Left kidney (tissue), 2 donors: ENCODE data around the gene KARS1. TPM values are rescaled to one million over a fixed set of nuclear protein-coding genes. Genes with fewer than 3 reads are reported as not detected.
"Not testable (repeated sequence)": the region's sequence is repeated elsewhere in the genome, so short reads cannot be mapped to it uniquely, and the experiment has no call there.

Experiments
- DNase-seq: peaks from one replicate; pipeline ENCODE4 v3.0.0-alpha.2; 2013
- polyA plus RNA-seq: library from polyadenylated mRNA; unstranded; fragments of 120-200 nt; gene quantifications from one replicate; pipeline ENCODE4 v1.2.1, GENCODE V29; 2013; ENCODE audit not compliant: insufficient read length

The KARS1 gene
- polyA plus RNA-seq, 1 donor = 143 TPM

DNA sequence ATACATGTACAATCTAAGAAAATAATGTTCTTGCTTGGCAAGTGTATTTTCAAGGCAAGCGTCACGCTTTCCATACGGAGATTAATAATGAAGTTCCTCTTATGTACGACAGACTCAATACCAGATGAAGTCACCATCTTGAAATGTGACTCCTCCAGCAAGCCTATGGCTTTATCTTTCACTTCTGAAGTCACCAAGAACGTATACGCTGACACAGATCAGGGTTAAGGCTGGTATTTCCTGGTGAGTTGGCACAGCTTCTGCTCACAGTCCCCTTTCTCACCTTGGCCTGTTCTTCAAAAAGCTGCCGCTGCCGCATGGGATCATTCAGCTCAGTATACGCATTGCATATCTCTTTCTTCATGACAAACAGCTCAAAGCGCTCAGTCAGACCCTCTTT is 18.3 kb downstream of the KARS1 start:
- DNase-seq = no peak

DNA sequence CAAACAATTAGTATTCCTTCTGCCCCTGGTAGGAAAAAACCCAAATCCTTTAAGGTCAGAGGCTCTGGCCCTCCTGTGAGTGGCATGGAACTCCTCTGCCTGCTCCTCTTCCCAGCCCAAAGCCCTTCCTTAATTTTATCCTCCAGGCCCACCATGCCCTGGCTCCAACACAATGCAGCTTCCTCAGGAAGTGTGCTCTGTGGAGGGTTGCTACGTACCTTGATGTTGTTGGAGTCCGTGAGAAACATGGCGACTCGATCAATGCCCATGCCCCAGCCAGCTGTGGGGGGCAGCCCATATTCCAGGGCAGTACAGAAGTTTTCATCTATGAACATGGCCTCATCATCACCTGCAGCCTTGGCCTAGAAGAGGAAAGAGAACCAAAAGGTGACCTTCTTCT is 19.1 kb downstream of the KARS1 start:
- no peak for DNase-seq

DNA sequence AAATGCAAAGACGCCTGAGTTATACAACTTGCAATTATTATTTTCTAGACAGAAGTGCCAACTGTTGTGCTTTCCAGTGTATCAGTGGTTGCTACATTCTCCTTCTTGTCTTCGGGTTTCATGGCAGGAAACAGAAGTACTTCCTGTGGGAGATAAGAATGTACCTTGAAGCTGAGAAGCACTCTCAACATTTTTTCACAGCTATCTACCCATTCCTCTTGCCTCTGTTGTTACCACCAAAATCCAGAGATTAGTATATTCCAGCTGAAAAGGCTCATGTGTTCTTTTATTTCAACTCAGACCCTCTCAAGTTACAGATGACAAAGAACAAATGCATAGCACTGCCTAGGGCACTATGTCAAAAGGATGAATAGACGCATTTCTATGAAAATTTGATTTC is 19.6 kb downstream of the KARS1 start:
- DNase-seq = no peak

DNA sequence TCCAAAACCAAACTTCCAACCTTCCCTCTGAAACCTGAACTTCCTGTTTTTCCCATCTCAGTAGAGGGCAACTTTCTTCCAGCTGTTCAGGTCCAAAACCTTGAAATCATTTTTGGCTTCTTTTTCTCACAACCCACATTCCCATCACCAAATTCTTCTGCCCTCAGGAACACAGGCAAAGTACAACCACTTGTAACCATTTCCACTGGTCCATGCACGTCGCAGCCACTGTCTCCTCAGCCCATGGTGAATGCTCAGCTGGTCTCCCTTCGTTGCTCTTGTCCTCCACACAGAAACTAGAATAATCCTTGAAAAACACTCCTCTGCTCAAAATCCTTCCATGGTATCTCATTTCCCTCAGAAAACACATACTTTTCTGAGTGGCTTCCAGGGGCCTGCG is 20.7 kb downstream of the KARS1 start:
- DNase-seq = no peak

- no peak for DNase-seq
Measured at GRCh38 chr16:75624921-75625334, 22.5 kb downstream of the KARS1 start.

DNA sequence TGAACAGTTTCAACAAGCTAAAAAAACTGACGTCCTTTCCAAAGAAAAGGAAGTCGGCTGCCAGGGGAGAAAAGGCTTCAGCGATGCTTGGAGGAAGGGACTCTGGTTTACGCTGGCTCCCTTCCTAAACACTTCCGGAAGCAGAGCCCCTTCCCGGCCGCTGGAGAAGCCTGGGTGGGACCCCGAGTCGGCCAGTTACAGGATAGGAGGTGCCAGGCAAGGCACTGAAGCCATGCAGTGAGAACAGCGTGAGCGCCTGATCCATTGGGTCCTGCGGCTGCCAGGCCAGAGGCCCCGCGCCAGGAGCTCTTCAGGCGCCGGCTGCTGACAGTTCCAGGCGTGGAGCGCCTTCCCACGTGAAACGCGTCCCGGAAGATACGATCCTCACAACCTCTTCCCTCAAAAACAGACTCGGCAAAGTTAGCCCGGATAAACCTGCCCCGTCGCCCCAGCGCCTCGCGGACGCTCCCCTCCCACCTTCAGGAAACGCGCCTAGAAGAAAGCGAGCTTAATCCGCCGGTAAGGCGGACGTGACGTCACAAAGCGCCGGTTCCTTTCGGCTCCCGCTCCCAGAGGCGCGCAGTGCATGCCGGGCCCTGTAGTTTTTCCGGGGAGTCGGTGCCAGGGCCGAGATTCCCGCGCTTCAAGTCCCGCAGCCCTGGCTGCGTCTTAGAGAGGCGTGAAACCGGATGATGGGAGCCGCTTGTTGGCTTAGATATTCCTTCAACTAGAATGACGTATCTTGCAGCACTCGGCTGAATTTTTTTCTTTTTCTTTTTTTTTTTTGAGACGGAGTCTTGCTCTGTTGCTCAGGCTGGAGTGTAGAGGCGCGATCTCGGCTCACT is 24.5 kb downstream of the KARS1 start, which contains the start of gene ADAT1:
Gene ADAT1 (minus strand): TSS at position 521 of the 845 bp plus-strand sequence. CDS start 2,482 bp downstream, outside the sequence.
- DNase-seq = peak; percentile 99

DNA sequence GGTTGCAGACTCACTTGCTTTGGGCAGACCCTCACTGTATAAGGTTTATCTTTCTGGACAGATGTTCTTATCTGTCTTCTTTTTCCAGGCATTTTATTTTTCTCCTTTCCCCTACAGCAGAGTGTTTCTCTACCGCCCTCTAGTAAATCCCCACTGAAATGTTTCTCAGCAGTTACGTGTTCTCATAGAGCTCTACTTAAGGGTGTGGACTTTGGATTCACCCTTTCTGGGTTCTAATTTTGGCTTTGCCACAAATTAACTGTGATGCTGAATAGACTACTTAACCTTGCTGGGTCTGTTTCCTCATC is 26.3 kb downstream of the KARS1 start:
- DNase-seq = peak; percentile 18

GRCh38 chr16:75620326-75621169 is 26.9 kb downstream of the KARS1 start:
- no peak for DNase-seq

DNA sequence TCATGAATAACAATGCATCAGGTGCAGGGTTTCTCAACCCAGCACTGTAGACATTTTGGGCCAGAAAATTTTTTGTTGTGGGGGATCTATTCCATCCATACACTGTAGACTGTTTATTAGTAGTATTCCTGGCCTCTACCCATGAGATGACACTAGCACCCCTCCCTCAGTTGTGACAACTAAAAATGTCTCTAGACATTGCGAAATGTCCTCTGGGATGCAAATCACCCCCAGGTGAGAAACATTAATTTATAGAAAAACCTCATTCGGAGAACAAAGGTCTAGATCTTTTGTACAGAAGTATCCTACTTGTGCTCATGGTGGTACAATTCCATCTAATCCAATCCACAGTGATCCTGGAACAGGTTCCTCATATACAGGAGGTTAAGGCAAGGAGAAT is 28.7 kb downstream of the KARS1 start:
- no peak for DNase-seq

DNA sequence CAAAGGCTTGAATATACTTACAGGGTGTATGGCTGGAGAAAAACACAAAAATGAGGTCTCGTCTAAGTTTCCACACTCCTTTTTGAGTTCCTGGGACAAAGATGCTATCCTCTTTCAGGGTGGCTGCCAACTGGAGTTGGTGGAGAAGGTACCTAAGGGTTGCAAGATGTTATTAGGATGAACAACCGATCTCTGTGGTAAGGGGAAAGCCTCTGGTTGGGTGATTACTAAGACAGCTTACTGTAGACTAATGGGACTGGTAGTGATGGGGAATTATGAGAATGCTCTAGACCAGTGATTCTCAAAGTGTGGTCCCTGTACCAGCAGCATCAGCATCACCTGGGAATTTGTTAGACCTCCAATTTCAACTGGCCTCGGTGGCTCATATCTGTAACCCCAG is 30.3 kb downstream of the KARS1 start:
- no peak for DNase-seq

DNA sequence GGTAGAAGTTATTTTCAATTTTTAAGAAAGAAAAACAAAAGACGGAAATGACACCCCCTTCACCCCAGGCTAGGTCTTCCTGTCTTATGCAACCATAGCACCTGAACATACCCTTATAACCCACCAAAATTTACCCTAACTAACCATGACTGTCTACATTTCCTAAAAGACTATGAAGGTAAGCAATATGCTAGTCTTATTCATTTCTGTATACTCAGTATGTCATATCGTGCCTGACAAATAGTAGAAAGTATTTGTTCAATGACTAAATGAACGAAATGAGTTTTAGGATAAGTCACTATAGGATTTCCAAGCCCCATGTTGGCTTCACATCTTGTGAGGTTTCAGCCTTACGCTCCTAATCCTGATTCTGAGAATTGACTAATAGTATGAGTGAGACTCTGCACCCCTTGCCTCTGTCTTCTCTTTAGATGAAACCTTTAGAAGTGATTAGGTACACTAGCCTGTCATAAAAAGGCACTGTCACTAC is 30.9 kb downstream of the KARS1 start:
- DNase-seq = no peak

DNA sequence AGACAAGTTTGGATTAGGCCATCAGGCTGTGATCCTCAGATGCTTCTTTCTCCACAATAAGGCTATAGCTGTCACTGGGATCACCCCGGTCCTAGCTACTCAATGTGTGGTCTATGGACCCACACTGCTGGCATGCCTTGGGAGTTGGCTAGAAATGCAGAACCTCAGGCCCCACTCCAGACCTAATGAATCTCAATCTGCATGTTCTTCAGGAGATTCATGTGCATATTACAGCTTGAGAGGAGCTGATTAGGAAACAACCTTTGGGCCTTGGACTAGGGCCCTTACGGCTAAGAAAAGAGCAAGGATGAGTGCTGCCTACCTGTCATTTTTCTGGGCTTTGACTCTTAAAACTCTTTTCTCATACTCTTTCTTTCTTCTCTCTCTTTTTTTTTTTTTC is 31.8 kb downstream of the KARS1 start:
- no peak for DNase-seq

DNA sequence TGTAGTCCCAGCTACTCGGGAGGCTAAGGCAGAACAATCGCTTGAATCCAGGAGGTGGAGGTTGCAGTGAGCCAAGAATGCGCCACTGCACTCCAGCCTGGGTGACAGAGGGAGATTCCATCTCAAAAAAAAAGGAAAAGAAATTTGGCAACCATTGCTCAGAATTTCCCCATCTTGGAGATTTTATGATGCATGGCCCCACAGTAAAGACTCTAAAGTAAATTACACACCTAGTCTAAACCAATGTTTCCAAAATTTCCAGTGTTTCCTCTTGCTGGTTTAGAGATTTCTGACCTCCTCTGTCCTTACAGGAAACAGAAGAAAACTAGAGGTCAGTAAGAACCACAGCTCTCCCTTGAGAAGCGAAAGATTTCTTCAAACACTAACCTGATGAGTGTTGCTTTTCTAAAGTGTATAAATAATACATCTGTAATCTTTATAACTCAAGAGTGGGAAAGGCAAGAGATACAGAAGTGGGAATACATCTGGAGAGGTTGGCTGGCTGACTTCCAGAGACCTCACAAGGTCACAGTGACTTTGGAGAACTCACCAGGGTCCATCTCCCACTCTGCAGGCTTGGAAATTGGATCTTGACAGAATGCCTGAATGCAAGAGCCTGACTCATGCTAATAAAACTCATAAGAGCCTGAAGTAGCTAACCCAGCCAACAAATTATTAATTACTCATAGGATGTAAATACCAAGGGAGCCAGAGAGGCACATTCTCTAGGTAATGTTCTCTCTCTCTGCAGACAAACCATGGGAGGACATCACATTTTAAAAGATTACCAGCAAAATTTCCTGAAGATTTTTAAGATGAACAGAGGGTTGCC is 33.2 kb downstream of the KARS1 start:
- DNase-seq = no peak

DNA sequence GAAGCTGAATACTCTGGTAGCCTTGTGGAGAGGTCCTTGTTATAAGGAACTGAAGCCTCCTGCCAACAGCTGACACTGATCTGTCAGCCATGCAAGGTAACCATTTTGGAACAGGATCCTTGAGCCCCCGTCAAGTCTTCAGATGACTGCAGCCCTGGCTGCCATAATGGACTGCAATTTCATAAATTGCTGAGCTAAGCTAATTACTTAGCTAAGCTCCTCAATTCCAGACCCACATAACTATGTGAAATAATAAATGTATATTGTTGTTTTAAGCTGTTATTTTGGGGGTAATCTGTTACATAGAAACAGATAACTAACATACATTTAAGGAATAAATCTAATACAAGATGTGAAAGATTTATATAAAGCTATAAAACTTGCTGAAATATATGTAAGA is 41.0 kb downstream of the KARS1 start:
- DNase-seq = no peak

GRCh38 chr16:75603241-75603640 is 44.2 kb downstream of the KARS1 start:
- no peak for DNase-seq

DNA sequence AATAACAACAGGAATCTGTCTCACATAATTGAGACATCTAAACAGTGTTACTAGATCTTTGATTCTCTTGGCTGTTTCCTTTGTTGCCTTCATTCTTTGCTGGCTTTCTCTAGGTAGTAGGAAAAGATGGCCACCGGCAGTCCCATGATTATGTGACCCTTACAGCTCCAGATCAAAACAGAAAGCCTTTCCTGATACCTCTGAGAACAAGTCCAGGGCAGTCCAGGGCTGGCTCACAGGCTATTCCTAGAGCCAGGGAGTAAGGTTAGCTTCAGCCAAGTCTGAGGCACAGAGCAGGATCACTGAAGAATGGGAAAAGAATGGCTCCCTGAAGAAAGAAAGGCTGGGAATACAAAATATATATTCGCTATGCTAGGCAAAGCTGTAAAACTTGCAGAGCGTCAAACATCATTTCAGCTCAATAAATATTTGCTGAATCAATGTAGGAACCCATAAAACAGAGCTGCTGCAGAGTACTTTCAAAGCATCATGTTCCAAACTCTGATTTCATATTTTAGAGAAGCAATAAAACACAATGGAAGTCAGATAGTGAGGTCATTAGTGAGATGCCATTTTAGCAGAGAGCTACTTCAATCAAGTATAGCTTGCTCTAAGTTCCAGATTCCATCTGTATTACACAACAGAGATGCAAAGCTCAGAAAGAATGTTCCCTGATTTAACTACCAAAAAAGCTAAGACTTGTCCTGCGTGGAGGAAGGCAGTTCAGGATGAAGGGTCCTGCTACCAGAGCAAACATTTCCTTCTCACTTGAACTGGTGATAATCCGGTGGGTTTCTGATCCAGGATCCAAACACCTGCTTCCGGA is 47.8 kb downstream of the KARS1 start:
- no peak for DNase-seq

DNA sequence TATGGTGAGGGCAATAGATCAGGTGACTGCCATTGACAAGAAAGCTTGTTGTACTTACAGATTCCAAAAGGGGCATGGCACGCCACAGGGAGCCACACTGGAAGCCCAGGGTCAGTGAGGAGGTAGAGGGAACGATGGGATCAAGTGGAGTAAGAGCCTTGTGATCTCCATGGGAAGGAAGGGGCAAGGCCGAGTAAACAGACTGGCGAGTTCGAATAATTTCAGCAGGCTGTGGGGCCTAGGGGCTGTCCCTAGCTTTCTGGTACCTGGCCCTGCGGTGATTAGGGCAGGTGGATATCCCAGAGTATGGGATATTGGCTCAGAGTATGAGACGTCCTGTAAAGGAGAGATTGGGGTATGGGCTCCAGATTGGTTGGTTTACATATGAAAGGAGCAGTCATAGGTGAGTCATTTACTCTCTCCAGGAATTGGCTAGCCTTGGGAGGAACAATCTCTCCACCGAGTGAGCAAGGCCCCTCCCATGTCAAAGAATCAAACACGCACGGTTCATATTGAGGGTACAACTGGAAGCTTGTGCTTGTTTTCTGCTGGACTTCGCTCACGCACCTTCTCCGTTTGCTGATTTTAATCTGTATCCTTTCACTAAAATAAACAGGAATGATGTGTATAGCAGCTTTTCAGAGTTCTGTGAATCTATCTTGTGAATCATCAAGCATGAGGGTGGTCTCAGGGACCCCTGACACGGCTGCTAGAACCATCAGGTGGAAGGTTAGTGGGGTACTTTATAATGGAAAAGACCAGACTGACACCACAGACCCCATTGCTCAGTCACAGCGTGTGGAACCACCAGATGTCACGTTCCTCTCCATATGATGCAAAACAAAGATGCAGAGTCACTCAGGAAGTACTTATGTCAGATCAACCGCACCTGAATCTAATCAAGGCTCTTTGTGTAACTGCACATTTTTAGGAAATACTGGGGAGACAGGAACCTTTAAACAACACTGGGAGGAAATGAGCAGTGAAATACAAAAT is 53.3 kb downstream of the KARS1 start:
- DNase-seq = no peak

DNA sequence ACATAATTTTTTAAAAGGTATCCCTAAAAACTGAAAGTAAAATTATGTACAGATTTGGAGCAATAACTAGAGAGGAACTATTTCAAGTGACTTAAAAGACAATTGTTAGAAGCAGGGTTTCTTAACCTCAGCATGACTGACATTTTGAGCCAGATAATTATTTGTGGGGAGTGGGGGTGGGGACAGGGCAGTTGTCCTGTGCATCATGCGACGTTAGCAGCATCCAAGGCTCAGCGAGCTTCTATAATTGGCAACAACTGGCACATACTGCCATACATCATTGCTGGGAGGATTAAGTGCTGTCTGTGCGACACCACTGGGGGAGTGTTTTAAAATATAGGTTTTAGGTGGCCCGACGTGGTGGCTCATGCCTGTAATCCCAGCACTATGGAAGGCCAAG is 54.2 kb downstream of the KARS1 start:
- DNase-seq = no peak

DNA sequence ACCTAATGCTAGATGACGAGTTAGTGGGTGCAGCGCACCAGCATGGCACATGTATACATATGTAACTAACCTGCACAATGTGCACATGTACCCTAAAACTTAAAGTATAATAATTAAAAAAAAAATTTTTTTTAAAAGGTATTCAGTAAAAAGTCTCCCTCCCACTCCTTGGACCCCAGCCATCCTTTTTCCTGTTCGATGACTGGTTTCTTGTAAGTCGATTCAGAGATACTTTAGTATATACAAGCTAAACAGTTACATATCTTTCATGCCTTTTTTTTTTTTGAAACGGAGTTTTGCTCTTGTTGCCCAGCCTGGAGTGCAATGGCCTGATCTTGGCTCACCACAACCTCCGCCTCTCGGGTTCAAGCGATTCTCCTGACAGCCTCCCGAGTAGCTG is 55.5 kb downstream of the KARS1 start:
- DNase-seq = not testable (repeated sequence)
